HG02852 (cell line): ENCODE measurements around the gene GALNT2.

Experiments
- ATAC-seq: cut with Tn5 transposase; IDR thresholded peaks from one replicate; pipeline ENCODE4 v1.9.1; 2021; ENCODE audit warnings: mild to moderate bottlenecking, moderate library complexity; ENCODE audit not compliant: unreplicated experiment

Gene GALNT2

GRCh38 chr1:230087028-230087716 is 20.1 kb downstream of the GALNT2 start:
- no peak for ATAC-seq

GRCh38 chr1:230087717-230088105 is 20.7 kb downstream of the GALNT2 start:
- no peak for ATAC-seq

GRCh38 chr1:230090194-230090711 is 23.2 kb downstream of the GALNT2 start:
- no peak for ATAC-seq

GRCh38 chr1:230091473-230092231 is 24.6 kb downstream of the GALNT2 start:
- ATAC-seq = no peak

- ATAC-seq = no peak
Measured at GRCh38 chr1:230094746-230095145, 27.7 kb downstream of the GALNT2 start.

GRCh38 chr1:230095938-230096337 is 28.9 kb downstream of the GALNT2 start:
- no peak for ATAC-seq

- ATAC-seq = no peak
Measured at GRCh38 chr1:230097370-230097769, 30.3 kb downstream of the GALNT2 start.

GRCh38 chr1:230098723-230099122 is 31.7 kb downstream of the GALNT2 start:
- ATAC-seq = no peak

- ATAC-seq = no peak
Measured at GRCh38 chr1:230099465-230099864, 32.4 kb downstream of the GALNT2 start.

- no peak for ATAC-seq
Measured at GRCh38 chr1:230100932-230101331, 33.9 kb downstream of the GALNT2 start.

GRCh38 chr1:230101556-230101955 is 34.5 kb downstream of the GALNT2 start:
- no peak for ATAC-seq

GRCh38 chr1:230102046-230102445 is 35.0 kb downstream of the GALNT2 start:
- no peak for ATAC-seq

- no peak for ATAC-seq
Measured at GRCh38 chr1:230102472-230102871, 35.4 kb downstream of the GALNT2 start.

- ATAC-seq = no peak
Measured at GRCh38 chr1:230103306-230104173, 36.5 kb downstream of the GALNT2 start.

GRCh38 chr1:230104395-230105244 is 37.6 kb downstream of the GALNT2 start:
- peak; percentile 45 for ATAC-seq

- no peak for ATAC-seq
Measured at GRCh38 chr1:230105245-230105753, 38.3 kb downstream of the GALNT2 start.

GRCh38 chr1:230105754-230106625 is 39.0 kb downstream of the GALNT2 start:
- peak; percentile 20 for ATAC-seq

GRCh38 chr1:230107941-230108340 is 40.9 kb downstream of the GALNT2 start:
- no peak for ATAC-seq

GRCh38 chr1:230108580-230108979 is 41.5 kb downstream of the GALNT2 start:
- ATAC-seq = no peak
